Measurements from ENCODE around the gene BCL2L12.

The BCL2L12 gene

DNA sequence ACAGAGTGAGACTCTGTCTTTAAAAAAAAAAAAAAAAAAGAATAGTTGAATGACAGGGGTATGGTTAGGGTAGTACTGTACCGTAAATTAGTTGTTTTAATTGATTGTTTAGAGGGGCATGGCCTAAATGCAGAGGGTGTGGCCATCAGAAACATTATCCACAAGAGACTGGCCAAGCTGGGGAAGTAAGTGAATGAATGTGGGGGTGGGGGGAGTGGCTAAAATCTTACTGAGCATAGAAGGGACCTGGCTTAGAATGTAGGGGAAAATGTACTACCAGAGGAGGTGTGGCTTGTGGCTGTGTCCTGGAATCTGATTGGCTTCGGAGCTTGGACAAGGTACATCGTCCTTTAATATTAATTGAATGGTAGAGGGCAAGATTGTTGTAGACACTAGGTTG is 3.8 kb downstream of the BCL2L12 start:
- Histone ChIP-seq H3K4me1 (ENCODE audit: control insufficient read depth, insufficient read depth, low read length) (peaks cover 7% of the 10 kb centered on the region), H3K4me3 (ENCODE audit: low read depth, low read length) (no peak overlapping the region), H3K9me3 (ENCODE audit: control insufficient read depth, insufficient read depth, low read depth, low read length) (no peaks in the 10 kb centered on the region), H3K36me3 (ENCODE audit: control insufficient read depth, insufficient read depth, low read length) (peaks cover 34% of the 10 kb centered on the region), H3K27me3 (ENCODE audit: control insufficient read depth, insufficient read depth, low read length) (no peaks in the 10 kb centered on the region), H3K27ac (ENCODE audit: low read depth, low read length) (no peak overlapping the region), H3K9ac (ENCODE audit: low read length) (no peak overlapping the region)

DNA sequence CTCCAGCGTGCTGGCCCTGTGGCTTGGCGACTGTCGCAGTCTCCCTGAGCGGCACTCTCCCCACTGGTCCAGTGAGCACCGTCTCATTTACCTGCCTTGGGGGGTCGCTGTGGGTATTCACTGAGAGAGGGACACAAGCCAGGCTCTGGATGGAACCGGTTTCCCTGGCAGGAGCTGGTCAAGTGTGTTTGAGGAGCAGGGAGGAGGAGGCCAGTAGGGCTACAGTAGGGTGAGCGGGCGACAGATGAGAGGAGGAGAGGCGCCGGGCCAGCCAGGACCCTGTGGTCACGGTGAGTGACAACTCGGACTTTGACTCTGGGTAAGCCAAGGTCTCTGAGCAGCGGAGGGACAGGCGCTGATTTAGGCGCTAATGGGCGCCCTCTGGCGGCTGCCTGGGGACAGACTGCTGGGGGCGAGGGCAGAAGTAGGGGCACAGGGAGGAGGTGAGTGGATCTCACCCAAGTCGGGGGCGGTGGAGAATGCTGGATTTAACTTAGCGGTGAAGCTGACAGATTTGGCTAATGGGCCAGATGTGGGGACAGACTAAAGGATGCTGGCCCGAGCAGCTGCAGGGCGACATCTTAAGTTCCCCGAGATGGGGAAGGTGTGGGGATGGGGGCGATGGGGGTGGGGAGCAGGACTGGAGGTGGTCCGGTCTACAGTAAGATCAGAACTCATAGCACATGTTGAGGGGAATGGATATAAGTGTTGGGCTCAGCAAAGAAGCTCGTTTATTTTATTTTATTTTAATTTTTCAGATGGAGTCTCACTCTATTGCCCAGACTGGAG is 6.6 kb downstream of the BCL2L12 start:
- no peaks in the 10 kb centered on the region for H3K27me3 ChIP-seq (ENCODE audit: control insufficient read depth, insufficient read depth, low read length)
- no peak overlapping the region for H3K27ac ChIP-seq (ENCODE audit: low read depth, low read length)
- H3K9me3 ChIP-seq (ENCODE audit: control insufficient read depth, insufficient read depth, low read depth, low read length) = no peaks in the 10 kb centered on the region

GRCh38 chr19:49676136-49676783 is 10.5 kb downstream of the BCL2L12 start:
- no peaks in the 10 kb centered on the region for H3K9me3 ChIP-seq (ENCODE audit: control insufficient read depth, insufficient read depth, low read depth, low read length)
- peak overlapping the region; percentile 98 for H3K27ac ChIP-seq (ENCODE audit: low read depth, low read length)
- peaks cover 28% of the 10 kb centered on the region for H3K4me1 ChIP-seq (ENCODE audit: control insufficient read depth, insufficient read depth, low read length)
- peak overlapping the region; percentile 61 for H3K4me3 ChIP-seq (ENCODE audit: low read depth, low read length)
- peaks cover 15% of the 10 kb centered on the region for H3K36me3 ChIP-seq (ENCODE audit: control insufficient read depth, insufficient read depth, low read length)
- peak overlapping the region; percentile 97 for H3K9ac ChIP-seq (ENCODE audit: low read length)
- H3K27me3 ChIP-seq (ENCODE audit: control insufficient read depth, insufficient read depth, low read length) = no peaks in the 10 kb centered on the region

More for the DNA sequence above, 6.6 kb downstream of the BCL2L12 start:
- H3K36me3 ChIP-seq (ENCODE audit: control insufficient read depth, insufficient read depth, low read length) = peaks cover 31% of the 10 kb centered on the region
- peak overlapping the region; percentile 45 for H3K4me3 ChIP-seq (ENCODE audit: low read depth, low read length)
- H3K4me1 ChIP-seq (ENCODE audit: control insufficient read depth, insufficient read depth, low read length) = peaks cover 10% of the 10 kb centered on the region
- H3K9ac ChIP-seq (ENCODE audit: low read length) = peak overlapping the region; percentile 57

- Histone ChIP-seq H3K36me3 (ENCODE audit: control insufficient read depth, insufficient read depth, low read length) (peaks cover 18% of the 10 kb centered on the region), H3K27me3 (ENCODE audit: control insufficient read depth, insufficient read depth, low read length) (no peaks in the 10 kb centered on the region), H3K9ac (ENCODE audit: low read length) (peak overlapping the region; percentile 97), H3K4me3 (ENCODE audit: low read depth, low read length) (peak overlapping the region; percentile 88), H3K4me1 (ENCODE audit: control insufficient read depth, insufficient read depth, low read length) (peaks cover 25% of the 10 kb centered on the region), H3K9me3 (ENCODE audit: control insufficient read depth, insufficient read depth, low read depth, low read length) (no peaks in the 10 kb centered on the region), H3K27ac (ENCODE audit: low read depth, low read length) (peak overlapping the region; percentile 98)
Measured at GRCh38 chr19:49676784-49677230, 11.1 kb downstream of the BCL2L12 start.

DNA sequence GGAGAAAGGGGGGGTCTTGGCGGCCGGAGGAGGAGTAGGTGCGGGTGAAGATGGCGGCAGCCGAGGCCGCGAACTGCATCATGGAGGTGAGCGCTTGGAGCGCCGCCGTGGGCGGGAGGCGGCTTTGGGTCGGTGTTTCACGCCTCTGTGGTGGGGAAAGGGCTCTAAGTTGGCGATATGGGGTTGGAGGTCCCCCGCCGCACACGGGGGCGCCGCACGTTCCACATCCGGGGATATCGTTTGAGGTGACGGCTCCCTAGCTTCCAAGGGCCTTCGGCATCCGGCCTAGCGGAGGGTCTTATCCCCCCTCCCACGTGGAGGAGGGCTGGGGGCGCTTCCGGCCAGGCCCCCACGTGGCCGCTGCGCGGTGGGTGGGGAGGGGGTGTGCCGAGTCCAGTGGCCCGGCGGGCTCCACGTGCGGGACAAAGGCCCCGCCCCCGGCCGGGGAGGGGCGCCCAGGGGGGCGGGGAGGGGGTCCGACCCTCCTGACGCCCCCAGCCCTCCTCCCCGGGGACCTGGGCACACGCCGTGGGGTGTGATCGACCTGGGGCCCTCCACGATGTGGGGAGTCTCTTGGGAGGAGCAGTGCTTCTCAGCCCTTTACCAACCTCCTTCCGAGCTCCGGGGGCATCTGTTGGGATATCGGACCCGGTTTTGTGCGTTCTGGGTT is 11.6 kb downstream of the BCL2L12 start, which contains the start of gene PRMT1:
TSS of gene PRMT1 (plus strand) at position 41 of the 670 bp plus-strand sequence. CDS start at position 51, 10 bp downstream.
- Histone ChIP-seq H3K27me3 (ENCODE audit: control insufficient read depth, insufficient read depth, low read length) (no peaks in the 10 kb centered on the region), H3K9ac (ENCODE audit: low read length) (peak within 1 kb of the TSS; percentile 97), H3K4me3 (ENCODE audit: low read depth, low read length) (peak within 1 kb of the TSS; percentile 88), H3K4me1 (ENCODE audit: control insufficient read depth, insufficient read depth, low read length) (peaks cover 21% of the 10 kb centered on the region), H3K27ac (ENCODE audit: low read depth, low read length) (peak within 1 kb of the TSS; percentile 98), H3K36me3 (ENCODE audit: control insufficient read depth, insufficient read depth, low read length) (peaks cover 24% of the 10 kb centered on the region), H3K9me3 (ENCODE audit: control insufficient read depth, insufficient read depth, low read depth, low read length) (no peaks in the 10 kb centered on the region)

GRCh38 chr19:49677901-49678674 is 12.4 kb downstream of the BCL2L12 start:
- no peaks in the 10 kb centered on the region for H3K27me3 ChIP-seq (ENCODE audit: control insufficient read depth, insufficient read depth, low read length)
- H3K9ac ChIP-seq (ENCODE audit: low read length) = peak overlapping the region; percentile 97
- H3K4me3 ChIP-seq (ENCODE audit: low read depth, low read length) = peak overlapping the region; percentile 88
- peaks cover 21% of the 10 kb centered on the region for H3K4me1 ChIP-seq (ENCODE audit: control insufficient read depth, insufficient read depth, low read length)
- peak overlapping the region; percentile 94 for H3K27ac ChIP-seq (ENCODE audit: low read depth, low read length)
- H3K9me3 ChIP-seq (ENCODE audit: control insufficient read depth, insufficient read depth, low read depth, low read length) = no peaks in the 10 kb centered on the region
- H3K36me3 ChIP-seq (ENCODE audit: control insufficient read depth, insufficient read depth, low read length) = peaks cover 30% of the 10 kb centered on the region

- H3K36me3 ChIP-seq (ENCODE audit: control insufficient read depth, insufficient read depth, low read length) = peaks cover 31% of the 10 kb centered on the region
- H3K27ac ChIP-seq (ENCODE audit: low read depth, low read length) = no peak overlapping the region
- H3K9me3 ChIP-seq (ENCODE audit: control insufficient read depth, insufficient read depth, low read depth, low read length) = no peaks in the 10 kb centered on the region
- no peak overlapping the region for H3K9ac ChIP-seq (ENCODE audit: low read length)
- H3K4me3 ChIP-seq (ENCODE audit: low read depth, low read length) = peak overlapping the region; percentile 42; the same call in 1 of the 2 replicates
- H3K27me3 ChIP-seq (ENCODE audit: control insufficient read depth, insufficient read depth, low read length) = no peaks in the 10 kb centered on the region
- H3K4me1 ChIP-seq (ENCODE audit: control insufficient read depth, insufficient read depth, low read length) = peaks cover 21% of the 10 kb centered on the region
Measured at GRCh38 chr19:49678985-49679770, 13.4 kb downstream of the BCL2L12 start.

DNA sequence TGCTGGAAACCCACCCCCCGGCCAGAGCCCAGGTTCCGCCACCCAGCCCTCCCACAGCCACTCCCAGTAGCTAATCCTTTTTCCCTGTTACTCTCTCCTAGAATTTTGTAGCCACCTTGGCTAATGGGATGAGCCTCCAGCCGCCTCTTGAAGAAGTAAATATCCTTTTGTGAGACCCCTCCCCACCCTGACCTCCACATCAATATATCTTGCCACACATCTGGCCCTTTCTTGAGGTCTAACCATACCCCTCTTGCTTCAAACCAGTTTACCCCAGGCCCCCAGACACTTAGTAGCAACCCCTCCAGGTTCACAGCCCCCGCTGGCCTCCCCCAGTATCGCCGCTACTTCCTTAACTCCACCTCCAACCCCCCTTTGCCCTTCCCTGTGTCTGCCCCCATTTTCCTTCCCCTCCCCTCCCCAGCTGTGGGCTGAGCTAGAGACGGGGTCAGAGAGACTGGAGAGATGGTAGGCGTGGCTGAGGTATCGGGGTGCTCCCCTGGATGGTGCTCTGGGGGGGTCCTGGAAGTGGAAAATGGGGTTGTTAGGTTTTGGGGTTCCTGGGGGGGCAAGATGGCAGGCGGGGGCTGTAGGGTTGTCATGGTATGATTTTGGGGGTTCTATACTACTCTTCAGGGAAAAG is 14.2 kb downstream of the BCL2L12 start:
- Histone ChIP-seq H3K27me3 (ENCODE audit: control insufficient read depth, insufficient read depth, low read length) (no peaks in the 10 kb centered on the region), H3K4me1 (ENCODE audit: control insufficient read depth, insufficient read depth, low read length) (peaks cover 20% of the 10 kb centered on the region), H3K36me3 (ENCODE audit: control insufficient read depth, insufficient read depth, low read length) (peaks cover 38% of the 10 kb centered on the region), H3K9ac (ENCODE audit: low read length) (no peak overlapping the region), H3K27ac (ENCODE audit: low read depth, low read length) (no peak overlapping the region; the same call in 1 of the 2 replicates), H3K9me3 (ENCODE audit: control insufficient read depth, insufficient read depth, low read depth, low read length) (no peaks in the 10 kb centered on the region), H3K4me3 (ENCODE audit: low read depth, low read length) (peak overlapping the region; percentile 42)

GRCh38 chr19:49680421-49681351 is 15.0 kb downstream of the BCL2L12 start:
- peaks cover 18% of the 10 kb centered on the region for H3K4me1 ChIP-seq (ENCODE audit: control insufficient read depth, insufficient read depth, low read length)
- H3K9me3 ChIP-seq (ENCODE audit: control insufficient read depth, insufficient read depth, low read depth, low read length) = no peaks in the 10 kb centered on the region
- H3K27me3 ChIP-seq (ENCODE audit: control insufficient read depth, insufficient read depth, low read length) = no peaks in the 10 kb centered on the region
- H3K27ac ChIP-seq (ENCODE audit: low read depth, low read length) = no peak overlapping the region; the same call in 1 of the 2 replicates
- peak overlapping the region; percentile 42 for H3K4me3 ChIP-seq (ENCODE audit: low read depth, low read length)
- H3K9ac ChIP-seq (ENCODE audit: low read length) = no peak overlapping the region
- H3K36me3 ChIP-seq (ENCODE audit: control insufficient read depth, insufficient read depth, low read length) = peaks cover 46% of the 10 kb centered on the region
